ENCODE results near the gene ARSB.

The ARSB gene

DNA sequence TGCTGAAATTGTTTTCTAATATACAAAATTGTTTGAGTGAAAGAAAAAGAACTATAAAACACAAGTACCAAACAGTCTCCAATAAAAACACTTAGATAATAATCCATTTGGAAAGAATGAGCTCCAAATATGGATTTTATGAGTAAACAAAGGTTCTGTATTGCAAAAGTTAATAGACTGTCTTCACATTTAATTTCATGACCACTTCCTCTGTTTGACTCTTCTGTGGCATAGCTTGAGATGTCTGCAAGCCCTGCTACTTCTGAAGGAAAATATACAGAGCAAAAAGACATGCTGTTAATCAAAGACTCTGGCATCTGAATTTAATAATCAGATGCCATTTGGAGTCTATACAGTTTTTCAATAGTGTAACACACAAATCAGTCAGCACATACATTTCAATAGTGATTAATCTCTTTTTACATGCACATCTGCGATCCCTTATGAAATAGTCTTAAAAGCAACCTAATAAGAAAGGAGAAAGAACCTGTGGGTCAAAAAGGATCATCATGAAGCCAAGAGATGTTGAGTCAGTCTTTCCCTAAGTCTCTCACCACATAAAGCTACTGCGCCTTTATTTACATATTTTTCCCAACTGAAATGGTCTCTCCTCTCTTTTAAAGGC lies 171.1 kb downstream of the ARSB start:
- no peak for DNase-seq
- no peaks in the 10 kb centered on the region for H3K27me3 ChIP-seq (ENCODE audit: insufficient read depth, low read depth, severe bottlenecking)
- no peaks in the 10 kb centered on the region for H3K9me3 ChIP-seq (ENCODE audit: severe bottlenecking)
- no peak overlapping the region for H3K27ac ChIP-seq
- H3K4me3 ChIP-seq (ENCODE audit: low read depth, low read length), result no peak overlapping the region
- TF ChIP-seq, protein P1, sequence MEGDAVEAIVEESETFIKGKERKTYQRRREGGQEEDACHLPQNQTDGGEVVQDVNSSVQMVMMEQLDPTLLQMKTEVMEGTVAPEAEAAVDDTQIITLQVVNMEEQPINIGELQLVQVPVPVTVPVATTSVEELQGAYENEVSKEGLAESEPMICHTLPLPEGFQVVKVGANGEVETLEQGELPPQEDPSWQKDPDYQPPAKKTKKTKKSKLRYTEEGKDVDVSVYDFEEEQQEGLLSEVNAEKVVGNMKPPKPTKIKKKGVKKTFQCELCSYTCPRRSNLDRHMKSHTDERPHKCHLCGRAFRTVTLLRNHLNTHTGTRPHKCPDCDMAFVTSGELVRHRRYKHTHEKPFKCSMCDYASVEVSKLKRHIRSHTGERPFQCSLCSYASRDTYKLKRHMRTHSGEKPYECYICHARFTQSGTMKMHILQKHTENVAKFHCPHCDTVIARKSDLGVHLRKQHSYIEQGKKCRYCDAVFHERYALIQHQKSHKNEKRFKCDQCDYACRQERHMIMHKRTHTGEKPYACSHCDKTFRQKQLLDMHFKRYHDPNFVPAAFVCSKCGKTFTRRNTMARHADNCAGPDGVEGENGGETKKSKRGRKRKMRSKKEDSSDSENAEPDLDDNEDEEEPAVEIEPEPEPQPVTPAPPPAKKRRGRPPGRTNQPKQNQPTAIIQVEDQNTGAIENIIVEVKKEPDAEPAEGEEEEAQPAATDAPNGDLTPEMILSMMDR (IDR thresholded peaks at IDR 0.05; ENCODE audit: low read depth, low read length), result no peak
- H3K36me3 ChIP-seq, result no peaks in the 10 kb centered on the region

GRCh38 chr5:78813286-78813685 lies 171.8 kb downstream of the ARSB start:
- Histone ChIP-seq H3K4me3 (ENCODE audit: low read depth, low read length) (no peak overlapping the region), H3K27me3 (ENCODE audit: insufficient read depth, low read depth, severe bottlenecking) (no peaks in the 10 kb centered on the region), H3K27ac (no peak overlapping the region), H3K9me3 (ENCODE audit: severe bottlenecking) (no peaks in the 10 kb centered on the region), H3K36me3 (no peaks in the 10 kb centered on the region)
- TF ChIP-seq, protein P1 (IDR thresholded peaks at IDR 0.05; ENCODE audit: low read depth, low read length), result no peak
- DNase-seq, result no peak

GRCh38 chr5:78811866-78812265 lies 173.2 kb downstream of the ARSB start:
- Histone ChIP-seq H3K27me3 (ENCODE audit: insufficient read depth, low read depth, severe bottlenecking) (no peaks in the 10 kb centered on the region), H3K36me3 (no peaks in the 10 kb centered on the region), H3K4me3 (ENCODE audit: low read depth, low read length) (no peak overlapping the region), H3K27ac (no peak overlapping the region), H3K9me3 (ENCODE audit: severe bottlenecking) (no peaks in the 10 kb centered on the region)
- TF ChIP-seq, protein P1 (IDR thresholded peaks at IDR 0.05; ENCODE audit: low read depth, low read length), result no peak
- no peak for DNase-seq

GRCh38 chr5:78811121-78811817 lies 173.8 kb downstream of the ARSB start:
- Histone ChIP-seq H3K4me3 (ENCODE audit: low read depth, low read length) (no peak overlapping the region), H3K27ac (no peak overlapping the region), H3K27me3 (ENCODE audit: insufficient read depth, low read depth, severe bottlenecking) (no peaks in the 10 kb centered on the region), H3K36me3 (no peaks in the 10 kb centered on the region), H3K9me3 (ENCODE audit: severe bottlenecking) (no peaks in the 10 kb centered on the region)
- TF ChIP-seq, protein P1 (IDR thresholded peaks at IDR 0.05; ENCODE audit: low read depth, low read length), result no peak
- DNase-seq, result no peak

- H3K9me3 ChIP-seq (ENCODE audit: severe bottlenecking), result no peaks in the 10 kb centered on the region
- DNase-seq, result no peak
- no peaks in the 10 kb centered on the region for H3K36me3 ChIP-seq
- H3K27ac ChIP-seq, result no peak overlapping the region
- no peak overlapping the region for H3K4me3 ChIP-seq (ENCODE audit: low read depth, low read length)
- H3K27me3 ChIP-seq (ENCODE audit: insufficient read depth, low read depth, severe bottlenecking), result no peaks in the 10 kb centered on the region
- TF ChIP-seq, protein P1 (IDR thresholded peaks at IDR 0.05; ENCODE audit: low read depth, low read length), result no peak
These were observed 174.8 kb downstream of the ARSB start for GRCh38 chr5:78810098-78810920.

All from WERI-Rb-1 (cell line).